Stimulated activated CD4-positive, alpha-beta T cell treated with anti-CD3 and anti-CD28 coated beads, Interleukin-1b, Interleukin-23, amount 100 ng/mL, for 4 hours (primary cell): Measurements from ENCODE around the gene SDK1.
A peak's percentile ranks its signal among the peaks of the same experiment; 100 is the strongest.

Source experiments
- DNase-seq, 2 donors: peaks; one replicate each; pipeline ENCODE4 v3.0.0-alpha.2; 2020; ENCODE audit warnings: low read depth in 2 of 2

Gene SDK1

DNA sequence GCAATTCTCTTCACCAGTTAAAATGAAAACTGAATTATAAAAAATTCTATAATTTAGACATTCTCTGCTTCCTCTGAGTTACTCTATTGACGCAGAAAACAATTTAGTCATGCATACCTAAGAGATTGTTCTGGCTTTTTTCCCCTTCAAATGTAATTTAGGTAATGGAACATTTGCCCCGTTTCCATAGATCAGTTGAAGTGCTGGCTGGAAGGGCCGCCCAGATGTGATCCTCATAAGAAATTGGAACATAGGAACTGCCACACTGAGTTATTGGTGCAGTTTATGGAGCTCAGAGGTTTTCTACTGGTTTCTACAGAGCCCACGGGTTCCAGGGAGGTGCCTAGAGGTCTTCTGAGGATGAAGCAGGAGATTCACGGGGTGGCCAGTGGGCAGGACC, 581.7 kb downstream of the SDK1 start:
- no peak for DNase-seq

- DNase-seq, result no peak
These were observed 583.5 kb downstream of the SDK1 start for GRCh38 chr7:3884543-3884942.

GRCh38 chr7:3887096-3887690, 586.1 kb downstream of the SDK1 start:
- no peak for DNase-seq

- no peak for DNase-seq
These were observed 587.0 kb downstream of the SDK1 start for GRCh38 chr7:3888096-3888495.

- DNase-seq, result no peak
These were observed 591.1 kb downstream of the SDK1 start for GRCh38 chr7:3892157-3892556.

GRCh38 chr7:3892686-3893085, 591.6 kb downstream of the SDK1 start:
- no peak for DNase-seq

DNA sequence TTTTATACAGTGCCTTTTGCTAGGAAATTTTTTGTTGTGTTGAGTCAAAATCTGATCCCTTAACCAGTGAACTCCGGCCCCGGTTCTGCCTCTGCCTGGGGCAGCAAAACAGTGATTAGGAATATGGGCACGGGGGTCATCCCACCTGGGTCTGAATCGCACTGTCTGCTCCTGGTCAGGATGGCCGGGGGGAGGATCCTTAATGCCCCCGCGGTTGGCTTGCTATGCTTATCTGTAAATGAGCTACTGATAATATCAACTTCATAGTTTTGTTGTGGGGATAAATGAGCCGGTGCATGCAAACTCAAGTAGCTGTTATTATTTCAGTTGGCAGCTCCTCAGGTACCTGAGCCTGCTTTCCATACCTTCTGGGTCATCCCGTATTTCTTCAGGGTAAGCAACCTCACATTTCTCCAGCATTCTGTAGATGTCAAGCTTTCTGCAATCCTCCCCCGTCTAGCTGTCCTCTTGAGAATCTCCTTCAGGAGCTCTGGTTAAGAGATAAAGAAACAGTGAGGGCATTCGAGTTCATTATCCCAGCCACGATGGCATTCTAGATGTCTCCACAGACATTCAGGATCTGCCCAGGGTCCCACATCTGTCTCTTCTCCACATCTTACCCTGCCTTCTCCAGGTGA, 592.2 kb downstream of the SDK1 start:
- DNase-seq, result no peak

GRCh38 chr7:3893789-3894153, 592.7 kb downstream of the SDK1 start:
- DNase-seq, result no peak

- DNase-seq, result no peak
These were observed 594.5 kb downstream of the SDK1 start for GRCh38 chr7:3895341-3896116.

DNA sequence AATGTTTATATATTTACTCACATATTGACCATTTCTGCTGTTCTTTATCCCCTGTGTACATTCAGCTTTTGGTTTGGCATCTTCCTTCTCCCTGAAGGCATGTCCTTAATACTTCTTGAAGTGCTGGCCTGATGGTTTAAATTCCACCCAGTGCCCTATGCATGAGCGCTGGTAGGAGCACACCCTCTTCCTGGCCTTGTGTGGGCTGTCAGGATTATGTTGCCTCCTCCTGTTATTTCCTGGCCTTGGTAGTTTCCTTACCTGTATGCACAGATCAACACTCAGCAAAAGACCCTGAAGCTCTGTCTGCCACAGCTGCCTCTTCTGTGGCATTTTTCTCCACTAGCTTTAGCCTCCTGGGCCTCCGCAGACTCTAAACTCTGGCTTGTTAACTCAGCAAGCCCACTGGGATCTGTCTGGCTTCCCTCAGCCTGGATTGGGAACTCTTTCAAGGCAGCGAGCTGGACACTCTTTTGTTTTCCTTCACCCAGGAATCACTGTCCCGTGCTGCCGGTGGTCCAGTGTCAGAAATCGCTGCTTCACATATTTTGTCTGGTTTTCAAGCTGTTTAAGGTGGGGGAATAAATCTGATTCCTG, 595.2 kb downstream of the SDK1 start:
- no peak for DNase-seq

DNA sequence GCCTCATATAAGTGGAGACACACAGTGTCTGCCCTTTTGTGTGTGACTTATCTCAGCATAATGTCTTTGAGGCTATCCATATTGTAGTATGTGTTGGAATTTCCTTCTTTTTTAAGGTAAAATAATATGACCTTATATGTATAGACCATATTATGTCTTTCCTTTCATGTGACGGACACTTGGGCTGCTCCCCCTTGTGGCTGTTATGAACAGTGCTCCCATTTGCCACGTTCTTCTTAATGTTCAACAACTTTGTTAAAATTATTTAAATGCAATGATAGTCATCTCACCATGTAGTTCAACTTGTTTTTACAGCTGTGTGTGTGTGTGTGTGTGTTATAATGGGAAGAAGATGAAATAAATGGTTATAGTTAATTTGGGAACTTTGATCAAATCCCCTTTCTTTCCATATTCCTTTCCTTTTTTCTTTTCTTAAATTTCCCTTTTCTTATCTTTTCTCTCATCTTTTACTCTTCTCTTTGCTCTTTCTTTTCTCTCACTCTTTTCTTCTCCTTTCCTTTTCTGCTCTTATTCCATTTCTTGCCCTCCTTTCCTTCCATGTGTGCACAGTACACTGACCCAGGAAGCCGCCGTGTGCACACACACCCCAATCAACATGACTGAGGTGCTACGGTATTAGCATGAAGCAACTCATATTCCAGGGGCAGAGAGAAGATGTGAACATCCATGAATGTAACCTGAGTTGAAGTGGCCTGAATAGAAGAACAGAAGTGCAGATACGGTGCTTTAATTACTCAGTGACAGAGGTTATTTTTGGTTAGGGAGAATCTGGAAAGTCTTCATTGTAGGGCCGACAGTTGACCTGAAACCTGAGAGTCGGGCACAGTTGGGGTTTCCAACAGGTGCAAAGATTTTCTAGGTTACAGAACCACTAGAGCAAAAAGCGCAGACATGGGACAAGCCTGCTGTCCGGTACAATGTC, 596.6 kb downstream of the SDK1 start:
- peak; percentile 12 to 46 for DNase-seq

GRCh38 chr7:3899559-3899991, 598.5 kb downstream of the SDK1 start:
- no peak for DNase-seq

GRCh38 chr7:3908153-3908552, 607.1 kb downstream of the SDK1 start:
- no peak for DNase-seq

DNA sequence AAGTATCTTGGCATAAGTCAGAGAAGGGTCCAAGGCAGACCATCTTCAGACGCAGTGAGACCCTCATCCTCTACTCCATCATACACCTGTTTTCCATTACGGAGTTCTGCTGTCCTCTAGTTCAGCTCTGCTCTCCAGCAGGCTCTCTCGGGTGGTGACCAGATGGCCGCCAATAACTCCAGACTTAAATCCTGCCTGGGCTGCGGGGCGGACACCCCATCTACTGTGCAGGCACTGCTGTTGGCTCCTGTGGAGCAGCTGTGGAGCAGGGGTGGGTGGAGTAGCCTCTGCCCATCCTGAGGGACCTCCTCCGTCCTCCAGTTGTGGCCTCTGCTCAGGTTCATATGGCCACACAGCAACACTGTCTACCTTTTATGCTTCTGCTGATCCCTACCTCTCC, 608.1 kb downstream of the SDK1 start:
- no peak for DNase-seq

GRCh38 chr7:3910054-3910453, 609.0 kb downstream of the SDK1 start:
- DNase-seq, result no peak

DNA sequence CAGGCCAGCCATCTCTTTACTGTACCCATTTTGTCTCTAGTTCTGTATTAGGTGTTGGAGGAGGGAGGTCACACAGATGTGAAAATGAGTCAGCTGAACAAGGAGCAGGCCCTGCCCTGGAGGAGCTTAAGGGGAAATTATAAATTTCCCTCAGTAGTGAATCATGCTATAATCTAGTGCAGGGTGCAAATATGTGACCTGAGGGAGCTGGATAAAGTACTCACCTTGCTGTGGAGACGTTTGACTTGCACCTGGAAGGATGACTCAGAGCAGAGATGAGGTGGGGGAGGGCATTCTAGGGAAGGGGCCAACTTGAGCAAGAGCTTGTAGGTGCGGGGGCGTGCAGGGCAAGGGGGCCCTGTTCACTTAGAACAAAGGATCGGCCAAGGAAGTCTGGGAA, 610.6 kb downstream of the SDK1 start:
- DNase-seq, result no peak

- no peak for DNase-seq
These were observed 611.2 kb downstream of the SDK1 start for GRCh38 chr7:3912291-3912690.

- no peak for DNase-seq
These were observed 613.2 kb downstream of the SDK1 start for GRCh38 chr7:3914051-3914775.

DNA sequence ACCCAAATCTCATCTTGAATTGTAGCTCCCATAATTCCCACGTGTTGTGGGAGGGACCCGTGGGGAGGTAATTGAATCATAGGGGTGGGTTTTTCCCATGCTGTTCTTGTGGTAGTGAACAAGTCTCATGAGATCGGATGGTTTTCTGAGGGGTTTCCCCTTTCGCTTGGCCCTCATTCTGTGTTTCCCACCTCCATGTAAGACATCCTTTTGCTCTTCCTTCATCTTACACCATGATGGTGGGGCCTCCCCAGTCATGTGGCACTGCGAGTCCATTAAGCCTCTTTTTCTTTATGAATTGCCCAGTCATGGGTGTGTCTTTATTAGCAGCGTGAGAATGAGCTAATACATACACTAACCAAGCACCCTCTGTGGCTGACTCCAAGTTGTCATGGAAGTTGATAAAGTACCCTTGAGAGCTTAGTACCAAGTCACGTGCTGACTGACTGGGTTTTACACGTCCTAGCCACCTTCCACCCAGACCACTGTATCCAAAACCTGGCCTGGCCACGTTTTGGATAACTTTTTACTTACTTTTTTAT, 614.4 kb downstream of the SDK1 start:
- no peak for DNase-seq

DNA sequence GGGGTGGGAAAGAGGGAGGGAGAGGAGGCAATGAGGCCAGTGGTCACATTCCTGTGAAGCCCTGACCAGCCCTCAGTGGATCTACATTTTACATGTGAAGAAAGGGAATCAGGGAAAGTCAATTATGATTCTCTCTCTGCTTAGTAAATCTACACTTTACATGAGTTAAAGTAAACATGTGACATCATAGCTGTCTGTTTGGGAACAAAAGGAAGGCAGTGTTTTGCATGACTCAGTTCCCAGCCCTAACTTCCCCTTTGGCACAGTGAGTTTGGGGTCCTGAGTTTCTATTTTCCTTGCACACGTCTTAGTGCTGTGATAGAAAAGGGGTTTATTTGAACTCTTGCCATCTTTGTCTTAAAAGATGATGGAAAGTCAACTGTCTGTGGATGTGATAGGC, 615.1 kb downstream of the SDK1 start:
- DNase-seq, result no peak

GRCh38 chr7:3917436-3917835, 616.4 kb downstream of the SDK1 start:
- no peak for DNase-seq
